H1 (cell line): ENCODE measurements around the gene OGFOD3. TPM values are rescaled to one million over a fixed set of nuclear protein-coding genes. Genes with fewer than 3 reads are reported as not detected.

Experiments
- CTCF ChIA-PET: fragments of 300-600 bp; sonication (Branson Sonifier 250); formaldehyde crosslinking; loops from one replicate; lab custom pipeline; 2021; ENCODE audit not compliant: partially characterized antibody; lab: Charles Lee
- POLR2A ChIA-PET: fragments of 300-600 bp; sonication (Branson Sonifier 250); formaldehyde crosslinking; loops from one replicate; lab custom pipeline; 2021; ENCODE audit warnings: inconsistent platforms; ENCODE audit not compliant: partially characterized antibody; lab: Charles Lee
- DNase-seq, 2 experiments: peaks; one replicate each; pipeline versions ENCODE4 v3.0.0 to v3.0.0-alpha.2; 2010 to 2022; ENCODE audit warnings: low spot score in 2 of 2, low read depth in 1 of 2, mixed read lengths in 1 of 2
- FAIRE-seq: peaks from 2 replicates; lab custom pipeline; 2011; peaks lifted over from hg19 to GRCh38; lab: Jason Lieb, UNC
- H2AFZ ChIP-seq: 2 replicates; pipeline ENCODE4 v1.8.1; 2012; ENCODE audit warnings: low read length, inconsistent platforms
- H2AK5ac ChIP-seq: 2 replicates; pipeline ENCODE4 v1.6.1; 2013; ENCODE audit warnings: low read depth, low read length
- H2BK120ac ChIP-seq: replicated peaks from 2 replicates; pipeline ENCODE3; 2013; ENCODE audit warnings: low read depth, low read length, inconsistent platforms
- H2BK12ac ChIP-seq: 2 replicates; pipeline ENCODE4 v1.6.1; 2013; ENCODE audit warnings: low read depth, low read length
- H2BK15ac ChIP-seq: 2 replicates; pipeline ENCODE4 v1.6.1; 2013; ENCODE audit warnings: low read length
- H2BK20ac ChIP-seq: 2 replicates; pipeline ENCODE4 v1.6.1; 2013; ENCODE audit warnings: low read length
- H2BK5ac ChIP-seq: 2 replicates; pipeline ENCODE4 v1.6.1; 2013; ENCODE audit warnings: low read depth, low read length
- H3K14ac ChIP-seq: 2 replicates; pipeline ENCODE4 v1.6.1; 2013; ENCODE audit warnings: inconsistent platforms; ENCODE audit not compliant: insufficient read length
- H3K18ac ChIP-seq: 2 replicates; pipeline ENCODE4 v1.6.1; 2013; ENCODE audit warnings: low read length; ENCODE audit errors: extremely low read depth
- H3K23ac ChIP-seq: 2 replicates; pipeline ENCODE4 v1.6.1; 2013; ENCODE audit warnings: inconsistent platforms; ENCODE audit not compliant: insufficient read length
- H3K23me2 ChIP-seq: 2 replicates; pipeline ENCODE4 v1.6.1; 2013; ENCODE audit warnings: low read depth, low read length
- H3K27ac ChIP-seq: 2 replicates; pipeline ENCODE4 v1.6.1; 2011; ENCODE audit warnings: low read depth, low read length, inconsistent platforms
- H3K27me3 ChIP-seq, 4 experiments: replicated peaks in 1 of 4; 1 replicate in 1 of 4; 2 replicates in 3 of 4; pipeline versions ENCODE4 v1.6.1 to v1.8.1; 2011 to 2013; ENCODE audit warnings: low read length in 3 of 4, mild to moderate bottlenecking in 3 of 4, inconsistent platforms in 2 of 4, mixed read lengths in 2 of 4, moderate library complexity in 1 of 4; ENCODE audit not compliant: control insufficient read depth in 3 of 4, insufficient read depth in 3 of 4; ENCODE audit errors: extremely low read depth in 1 of 4
- H3K36me3 ChIP-seq, 4 experiments: 2 replicates each; pipeline versions ENCODE4 v1.6.1 to v1.8.1; 2011 to 2013; ENCODE audit warnings: mild to moderate bottlenecking in 4 of 4, low read length in 3 of 4, moderate library complexity in 2 of 4, control low read depth in 1 of 4, inconsistent platforms in 1 of 4; ENCODE audit not compliant: insufficient read depth in 4 of 4, control insufficient read depth in 2 of 4
- H3K4ac ChIP-seq: replicated peaks from 2 replicates; pipeline ENCODE3; 2013; ENCODE audit warnings: low read length, low read depth, mixed read lengths, inconsistent platforms; ENCODE audit not compliant: insufficient read length
- H3K4me1 ChIP-seq, 4 experiments: replicated peaks in 1 of 4; 1 replicate in 1 of 4; 2 replicates in 3 of 4; pipeline versions ENCODE4 v1.6.1 to v1.8.1; 2011 to 2013; ENCODE audit warnings: low read length in 3 of 4, inconsistent platforms in 2 of 4, mixed read lengths in 1 of 4; ENCODE audit not compliant: insufficient read depth in 4 of 4, control insufficient read depth in 3 of 4
- H3K4me2 ChIP-seq, 2 experiments: 2 replicates each; pipeline versions ENCODE4 v1.6.1 to v1.8.1; 2011 to 2013; ENCODE audit warnings: low read depth in 2 of 2, low read length in 2 of 2, control low read depth in 1 of 2, inconsistent platforms in 1 of 2, mild to moderate bottlenecking in 1 of 2; ENCODE audit not compliant: insufficient read depth in 1 of 2
- H3K4me3 ChIP-seq, 4 experiments: fragments of 200-600, 300-600 bp in 1 of 4; sonication (generic), shearing (Covaris generic), sonication (Bioruptor Twin) in 1 of 4; 2 replicates each; pipeline versions ENCODE4 v1.5.1 to v1.8.1; 2011 to 2016; ENCODE audit warnings: low read length in 4 of 4, low read depth in 3 of 4, control low read depth in 2 of 4, inconsistent platforms in 2 of 4, mild to moderate bottlenecking in 2 of 4, mixed read lengths in 1 of 4, moderate library complexity in 1 of 4; ENCODE audit not compliant: insufficient read depth in 2 of 4; ENCODE audit errors: extremely low read depth in 1 of 4
- H3K56ac ChIP-seq: replicated peaks from 2 replicates; pipeline ENCODE3; 2013; ENCODE audit warnings: low read depth, mild to moderate bottlenecking, mixed read lengths, low read length, inconsistent platforms; ENCODE audit not compliant: insufficient read length
- H3K79me1 ChIP-seq: 2 replicates; pipeline ENCODE4 v1.6.1; 2013; ENCODE audit warnings: low read depth, low read length, control low read depth
- H3K79me2 ChIP-seq, 2 experiments: 2 replicates each; pipeline versions ENCODE4 v1.6.1 to v1.8.1; 2012 to 2013; ENCODE audit warnings: low read length in 2 of 2, mild to moderate bottlenecking in 2 of 2, inconsistent platforms in 1 of 2; ENCODE audit not compliant: insufficient read depth in 2 of 2, control insufficient read depth in 1 of 2
- H3K9ac ChIP-seq, 4 experiments: replicated peaks in 1 of 4; 1 replicate in 1 of 4; 2 replicates in 3 of 4; pipeline versions ENCODE4 v1.6.1 to v1.8.1; 2011 to 2013; ENCODE audit warnings: low read depth in 3 of 4, low read length in 3 of 4, control low read depth in 2 of 4, mild to moderate bottlenecking in 2 of 4, moderate library complexity in 2 of 4, inconsistent platforms in 1 of 4; ENCODE audit errors: extremely low read depth in 1 of 4
- H3K9me3 ChIP-seq, 2 experiments: 2 replicates each; pipeline versions ENCODE4 v1.6.1 to v1.8.1; 2012 to 2013; ENCODE audit warnings: mild to moderate bottlenecking in 2 of 2, moderate library complexity in 2 of 2, control low read depth in 1 of 2, inconsistent platforms in 1 of 2, low read depth in 1 of 2, low read length in 1 of 2, mixed read lengths in 1 of 2; ENCODE audit not compliant: insufficient read depth in 2 of 2
- H4K20me1 ChIP-seq, 2 experiments: replicated peaks in 1 of 2; 2 replicates each; pipeline versions ENCODE3 to v1.8.1; 2011 to 2013; ENCODE audit warnings: inconsistent platforms in 2 of 2, low read length in 2 of 2, mild to moderate bottlenecking in 1 of 2; ENCODE audit not compliant: insufficient read depth in 2 of 2, control insufficient read depth in 1 of 2
- H4K5ac ChIP-seq: 2 replicates; pipeline ENCODE4 v1.6.1; 2013; ENCODE audit warnings: low read length, low read depth, mixed read lengths, inconsistent platforms; ENCODE audit not compliant: insufficient read length
- H4K8ac ChIP-seq: 2 replicates; pipeline ENCODE4 v1.8.0; 2013; ENCODE audit warnings: mild to moderate bottlenecking, moderate library complexity, low read length, inconsistent platforms; ENCODE audit not compliant: insufficient read depth; ENCODE audit errors: extremely low read depth
- H4K91ac ChIP-seq: replicated peaks from 2 replicates; pipeline ENCODE3; 2013; ENCODE audit warnings: low read length, mixed read lengths, inconsistent platforms; ENCODE audit not compliant: insufficient read length
- RBBP5 ChIP-seq: IDR thresholded peaks from 2 replicates; pipeline ENCODE4 v1.7.1; 2012; ENCODE audit warnings: low read depth, mild to moderate bottlenecking, inconsistent platforms, low read length, moderate library complexity, borderline replicate concordance
- TAF1 ChIP-seq: IDR thresholded peaks from 2 replicates; pipeline ENCODE4 v1.6.1; 2011; ENCODE audit warnings: mild to moderate bottlenecking, low read depth, low read length
- WGBS, 2 experiments: shearing (Covaris generic) in 1 of 2; methylation state at CpG; one replicate each; pipeline versions ENCODE4 v1.1.6 to v1.1.7; 2013 to 2015; ENCODE audit warnings: low lambda C conversion rate in 2 of 2, mixed read lengths in 2 of 2, inconsistent platforms in 1 of 2, low coverage in 1 of 2, missing lambda C conversion rate in 1 of 2; ENCODE audit not compliant: insufficient replicate concordance in 2 of 2, insufficient coverage in 1 of 2, insufficient read length in 1 of 2; ENCODE audit errors: extremely low coverage in 1 of 2, missing lambda C conversion rate in 1 of 2; 5-methylcytosine and 5-hydroxymethylcytosine counted together
- polyA plus RNA-seq, 7 experiments: library from polyadenylated mRNA; depleted of rRNA in 3 of 7; stranded (reverse) in 5 of 7; unstranded in 2 of 7; fragments of >200 nt in 5 of 7; fragments of 200-250 nt in 2 of 7; gene quantifications; 1 replicate in 5 of 7; 2 replicates in 1 of 7; 4 replicates in 1 of 7; pipeline versions ENCODE4 v1.2.1 to v1.2.3, GENCODE V29; 2011 to 2013; ENCODE audit warnings: missing spikeins in 2 of 7, mixed read lengths in 2 of 7
- total RNA-seq: library from RNA; stranded (reverse); fragmentation: NEBNext Ultra II Directional; extraction: Animal tissue kit (Norgen Biotek cat#: 25700); gene quantifications from 2 replicates; pipeline ENCODE4 v1.2.1, GENCODE V29; 2021

The OGFOD3 gene
- total and polyA plus RNA-seq, 2 of the 8 experiments (the other 6 are each of a cell fraction or from before 2014, with no cell fraction given), result 21.1 to 21.8 TPM

GRCh38 chr17:82369211-82369610, 49.2 kb downstream of the OGFOD3 start:
- Histone ChIP-seq H3K27me3 (peaks cover 23 to 46% (median 36%) of the 10 kb centered on the region in 4 experiments), H3K27ac (no peak overlapping the region)
- CTCF ChIA-PET, result interaction anchor here (2.1 kb wide), 1 partner anchor 17 kb away, joined by 10 read pairs; no protein-coding TSS in a partner anchor

More at GRCh38 chr17:82369211-82369610, 49.2 kb downstream of the OGFOD3 start:
- no peak overlapping the region for H2BK120ac ChIP-seq
- H3K4ac ChIP-seq, result no peak overlapping the region
- H2BK5ac ChIP-seq, result no peak overlapping the region
- POLR2A ChIA-PET, result interaction anchor here (1.4 kb wide), 1 partner anchor 16 kb away, joined by 3 read pairs; no protein-coding TSS in a partner anchor
- no peak for DNase-seq
- H2AK5ac ChIP-seq, result no peak overlapping the region
- FAIRE-seq, result no peak
- H4K8ac ChIP-seq, result no peak overlapping the region
- H3K23ac ChIP-seq, result no peak overlapping the region
- H3K56ac ChIP-seq, result no peak overlapping the region
- no peak overlapping the region for H2BK15ac ChIP-seq
- H3K23me2 ChIP-seq, result peaks cover 7% of the 10 kb centered on the region; the same call in 1 of the 2 replicates
- H2AFZ ChIP-seq, result no peak overlapping the region
- no peak overlapping the region for H2BK20ac ChIP-seq
- no peak overlapping the region for H3K14ac ChIP-seq
- H3K79me2 ChIP-seq, result no peaks in the 10 kb centered on the region
- peaks cover 0 to 6% (median 0%) of the 10 kb centered on the region in 4 experiments; a peak in 1 of 7 replicates for H3K4me1 ChIP-seq
- H4K5ac ChIP-seq, result no peak overlapping the region
- H4K91ac ChIP-seq, result no peak overlapping the region
- H2BK12ac ChIP-seq, result no peak overlapping the region
- H3K4me2 ChIP-seq, result no peak overlapping the region
- no peak overlapping the region for H3K18ac ChIP-seq
- H3K79me1 ChIP-seq, result no peaks in the 10 kb centered on the region
- WGBS, 2 experiments, result 92% methylated on average over 6 of the region's 7 CpGs; no CpG with 5 or more reads in 1 of the 2 experiments
- H3K9ac ChIP-seq, result no peak overlapping the region
- H3K36me3 ChIP-seq, result no peaks in the 10 kb centered on the region
- H3K9me3 ChIP-seq, result no peaks in the 10 kb centered on the region; a peak in 1 of 4 replicates
- no peaks in the 10 kb centered on the region for H4K20me1 ChIP-seq
- TF ChIP-seq TAF1, result no peak
- TF ChIP-seq RBBP5, result no peak
- TF ChIP-seq, all 59 proteins: peak for 0
- H3K4me3 ChIP-seq, result no peak overlapping the region
